ENCODE results near the gene FOXP1.

Gene FOXP1

GRCh38 chr3:71356265-71356664 is 227.3 kb downstream of the FOXP1 start:
- DNase-seq (ENCODE audit: extremely low spot score): no peak
- ChIA-PET POLR2A (no interaction called here), CTCF (interaction anchor here (0.6 to 1.0 kb wide), 3 partner anchors 9 to 22 kb away, joined by 3 read pairs; no protein-coding TSS in a partner anchor)
- TF ChIP-seq, protein P1, sequence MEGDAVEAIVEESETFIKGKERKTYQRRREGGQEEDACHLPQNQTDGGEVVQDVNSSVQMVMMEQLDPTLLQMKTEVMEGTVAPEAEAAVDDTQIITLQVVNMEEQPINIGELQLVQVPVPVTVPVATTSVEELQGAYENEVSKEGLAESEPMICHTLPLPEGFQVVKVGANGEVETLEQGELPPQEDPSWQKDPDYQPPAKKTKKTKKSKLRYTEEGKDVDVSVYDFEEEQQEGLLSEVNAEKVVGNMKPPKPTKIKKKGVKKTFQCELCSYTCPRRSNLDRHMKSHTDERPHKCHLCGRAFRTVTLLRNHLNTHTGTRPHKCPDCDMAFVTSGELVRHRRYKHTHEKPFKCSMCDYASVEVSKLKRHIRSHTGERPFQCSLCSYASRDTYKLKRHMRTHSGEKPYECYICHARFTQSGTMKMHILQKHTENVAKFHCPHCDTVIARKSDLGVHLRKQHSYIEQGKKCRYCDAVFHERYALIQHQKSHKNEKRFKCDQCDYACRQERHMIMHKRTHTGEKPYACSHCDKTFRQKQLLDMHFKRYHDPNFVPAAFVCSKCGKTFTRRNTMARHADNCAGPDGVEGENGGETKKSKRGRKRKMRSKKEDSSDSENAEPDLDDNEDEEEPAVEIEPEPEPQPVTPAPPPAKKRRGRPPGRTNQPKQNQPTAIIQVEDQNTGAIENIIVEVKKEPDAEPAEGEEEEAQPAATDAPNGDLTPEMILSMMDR (IDR thresholded peaks at IDR 0.05; ENCODE audit: control extremely low read depth, extremely low read depth, low read depth, missing control alignments): no peak

DNA sequence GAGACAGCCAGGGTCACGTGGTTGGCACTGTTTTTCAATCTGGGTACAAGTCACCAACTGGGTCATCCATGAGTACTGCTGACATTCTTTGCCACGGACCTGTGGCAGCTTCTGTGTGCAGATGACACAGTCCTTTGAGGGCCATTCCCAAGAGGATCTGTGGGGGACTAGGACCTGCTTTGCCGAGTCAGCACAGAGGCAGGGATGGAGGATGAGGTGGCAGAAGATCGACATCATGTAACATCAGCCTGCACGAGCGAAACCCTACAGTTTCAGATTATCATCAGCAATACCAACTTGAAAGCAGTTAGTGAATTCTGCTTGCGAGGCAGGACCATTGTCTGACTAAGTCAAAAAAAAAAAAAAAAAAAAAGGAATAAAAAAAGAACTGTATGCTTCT is 227.7 kb downstream of the FOXP1 start:
- CTCF ChIA-PET: interaction anchor here (0.6 to 1.0 kb wide), 3 partner anchors 9 to 23 kb away, joined by 3 read pairs; no protein-coding TSS in a partner anchor
- DNase-seq (ENCODE audit: extremely low spot score): no peak
- POLR2A ChIA-PET: no interaction called here
- TF ChIP-seq, protein P1 (IDR thresholded peaks at IDR 0.05; ENCODE audit: control extremely low read depth, extremely low read depth, low read depth, missing control alignments): no peak

DNA sequence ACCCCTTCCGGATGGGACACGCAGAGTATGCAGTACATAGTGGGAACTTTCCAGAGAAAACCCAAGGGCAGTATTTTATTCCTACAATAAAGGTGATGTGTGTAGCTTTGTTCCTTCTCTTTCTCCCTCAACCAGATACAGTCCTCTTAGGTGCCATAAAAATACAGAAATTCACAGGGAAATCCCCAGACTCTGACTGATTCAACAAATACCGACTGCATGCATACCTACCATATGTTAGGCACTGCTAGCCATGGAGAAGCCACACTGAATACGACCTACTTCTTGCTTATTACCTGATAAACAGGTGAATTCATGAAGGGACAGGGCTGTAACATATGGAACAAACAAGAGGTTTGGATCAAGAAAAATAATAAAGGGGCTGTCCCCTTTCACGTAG is 228.5 kb downstream of the FOXP1 start:
- POLR2A ChIA-PET: no interaction called here
- CTCF ChIA-PET: interaction anchor here (1.1 kb wide), 1 partner anchor 9 kb away, joined by 3 read pairs; no protein-coding TSS in a partner anchor
- DNase-seq (ENCODE audit: extremely low spot score): no peak
- TF ChIP-seq, protein P1 (IDR thresholded peaks at IDR 0.05; ENCODE audit: control extremely low read depth, extremely low read depth, low read depth, missing control alignments): no peak

GRCh38 chr3:71351403-71352149 is 232.0 kb downstream of the FOXP1 start:
- CTCF ChIA-PET: interaction anchor here (1.0 to 1.2 kb wide), 4 partner anchors 8 to 13 kb away, joined by 3 to 5 read pairs (median 3); no protein-coding TSS in a partner anchor
- DNase-seq (ENCODE audit: extremely low spot score): no peak
- POLR2A ChIA-PET: no interaction called here
- TF ChIP-seq, protein P1 (IDR thresholded peaks at IDR 0.05; ENCODE audit: control extremely low read depth, extremely low read depth, low read depth, missing control alignments): no peak

- TF ChIP-seq, protein P1 (IDR thresholded peaks at IDR 0.05; ENCODE audit: control extremely low read depth, extremely low read depth, low read depth, missing control alignments): no peak
- CTCF ChIA-PET: interaction anchor here (1.0 to 1.2 kb wide), 3 partner anchors 10 to 13 kb away, joined by 3 to 5 read pairs (median 3); no protein-coding TSS in a partner anchor
- DNase-seq (ENCODE audit: extremely low spot score): no peak
- POLR2A ChIA-PET: no interaction called here
These were observed 232.5 kb downstream of the FOXP1 start for GRCh38 chr3:71350998-71351397.

GRCh38 chr3:71348831-71349230 is 234.7 kb downstream of the FOXP1 start:
- ChIA-PET POLR2A (no interaction called here), CTCF (no interaction called here)
- TF ChIP-seq, protein P1 (IDR thresholded peaks at IDR 0.05; ENCODE audit: control extremely low read depth, extremely low read depth, low read depth, missing control alignments): no peak
- no peak for DNase-seq (ENCODE audit: extremely low spot score)

Measured in GM10248 (cell line).